ENCODE results near the gene SGSH.

DNA sequence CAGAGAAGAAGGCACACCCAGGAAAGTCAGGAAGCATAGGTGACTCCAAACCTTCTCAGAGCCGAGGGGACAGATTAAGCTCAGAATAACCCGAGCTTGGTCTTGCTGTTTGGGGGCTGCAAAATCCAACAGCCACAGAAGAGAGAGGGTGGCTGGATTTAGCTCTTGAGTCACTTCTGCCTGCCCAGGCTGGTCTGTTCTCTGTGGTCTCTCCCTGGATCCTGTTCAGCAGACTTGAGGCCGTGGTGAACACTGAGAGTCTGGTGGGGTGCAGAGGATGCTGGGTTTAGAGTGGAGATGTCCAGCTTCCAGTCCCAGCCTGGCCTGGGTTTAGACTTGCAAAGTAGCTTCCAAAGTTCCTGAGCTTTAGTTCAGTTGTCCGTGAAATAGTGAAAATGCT is 8.9 kb upstream of the SGSH start:
- TF ChIP-seq, protein P1, sequence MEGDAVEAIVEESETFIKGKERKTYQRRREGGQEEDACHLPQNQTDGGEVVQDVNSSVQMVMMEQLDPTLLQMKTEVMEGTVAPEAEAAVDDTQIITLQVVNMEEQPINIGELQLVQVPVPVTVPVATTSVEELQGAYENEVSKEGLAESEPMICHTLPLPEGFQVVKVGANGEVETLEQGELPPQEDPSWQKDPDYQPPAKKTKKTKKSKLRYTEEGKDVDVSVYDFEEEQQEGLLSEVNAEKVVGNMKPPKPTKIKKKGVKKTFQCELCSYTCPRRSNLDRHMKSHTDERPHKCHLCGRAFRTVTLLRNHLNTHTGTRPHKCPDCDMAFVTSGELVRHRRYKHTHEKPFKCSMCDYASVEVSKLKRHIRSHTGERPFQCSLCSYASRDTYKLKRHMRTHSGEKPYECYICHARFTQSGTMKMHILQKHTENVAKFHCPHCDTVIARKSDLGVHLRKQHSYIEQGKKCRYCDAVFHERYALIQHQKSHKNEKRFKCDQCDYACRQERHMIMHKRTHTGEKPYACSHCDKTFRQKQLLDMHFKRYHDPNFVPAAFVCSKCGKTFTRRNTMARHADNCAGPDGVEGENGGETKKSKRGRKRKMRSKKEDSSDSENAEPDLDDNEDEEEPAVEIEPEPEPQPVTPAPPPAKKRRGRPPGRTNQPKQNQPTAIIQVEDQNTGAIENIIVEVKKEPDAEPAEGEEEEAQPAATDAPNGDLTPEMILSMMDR (IDR thresholded peaks at IDR 0.05), result no peak
- TF ChIP-seq EP300 (IDR thresholded peaks at IDR 0.05) (no peak), POLR2A (IDR thresholded peaks at IDR 0.05) (no peak)

All from tibial nerve (tissue), 4 donors.